Spleen (tissue), 7 donors: ENCODE measurements around the gene KIF6.

Source experiments
- POLR2A ChIP-seq, 3 donors: fragments of 450-650 bp; IDR thresholded peaks; one replicate each; pipeline ENCODE4 v1.5.1; 2017; ENCODE audit warnings: antibody characterized with exemption in 3 of 3, mild to moderate bottlenecking in 1 of 3
- POLR2AphosphoS5 ChIP-seq, 3 donors: sonication (generic); formaldehyde crosslinking; IDR thresholded peaks; one replicate each; pipeline ENCODE4 v1.5.1; 2017; ENCODE audit warnings: antibody characterized with exemption in 3 of 3
- TF ChIP-seq, protein P1 (sequence below), 11 experiments: fragments of 200-600 bp in 7 of 11; fragments of 450-650 bp in 4 of 11; sonication (generic) in 4 of 11; IDR thresholded peaks in 8 of 11; conservative IDR thresholded peaks in 3 of 11; 1 replicate in 7 of 11; 2 replicates in 4 of 11; pipeline versions ENCODE4 v1.4.0 to v1.8.0; 2016 to 2021; ENCODE audit warnings: antibody characterized with exemption in 11 of 11, inconsistent platforms in 4 of 11, mild to moderate bottlenecking in 1 of 11
- donor health status: DM: no; HTN: no; CAD: no; lungs with moderate emphysema.
- donor health status: DM: no; HTN: no; CAD: no.
- donor health status: DM: no; HTN: no; CAD: no.

DNA sequence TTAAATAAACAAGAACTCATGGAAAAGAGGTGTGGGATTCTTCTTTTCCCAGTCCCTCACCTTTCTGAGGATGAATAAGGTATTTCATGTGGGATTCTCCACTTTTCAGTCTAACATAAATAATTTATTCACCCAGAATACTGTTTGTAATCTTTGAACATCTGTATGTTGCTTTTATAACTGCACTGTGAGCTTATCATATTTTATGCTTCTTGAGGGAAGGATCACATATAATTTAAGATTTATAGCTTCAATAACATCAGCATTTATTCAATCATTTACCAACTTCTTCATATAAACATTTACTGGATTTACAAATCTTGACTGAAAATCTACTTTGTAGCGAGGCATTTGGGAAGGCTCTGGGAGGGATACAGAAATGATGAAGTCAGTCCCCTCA, 248.5 kb downstream of the KIF6 start:
- TF ChIP-seq, protein P1, sequence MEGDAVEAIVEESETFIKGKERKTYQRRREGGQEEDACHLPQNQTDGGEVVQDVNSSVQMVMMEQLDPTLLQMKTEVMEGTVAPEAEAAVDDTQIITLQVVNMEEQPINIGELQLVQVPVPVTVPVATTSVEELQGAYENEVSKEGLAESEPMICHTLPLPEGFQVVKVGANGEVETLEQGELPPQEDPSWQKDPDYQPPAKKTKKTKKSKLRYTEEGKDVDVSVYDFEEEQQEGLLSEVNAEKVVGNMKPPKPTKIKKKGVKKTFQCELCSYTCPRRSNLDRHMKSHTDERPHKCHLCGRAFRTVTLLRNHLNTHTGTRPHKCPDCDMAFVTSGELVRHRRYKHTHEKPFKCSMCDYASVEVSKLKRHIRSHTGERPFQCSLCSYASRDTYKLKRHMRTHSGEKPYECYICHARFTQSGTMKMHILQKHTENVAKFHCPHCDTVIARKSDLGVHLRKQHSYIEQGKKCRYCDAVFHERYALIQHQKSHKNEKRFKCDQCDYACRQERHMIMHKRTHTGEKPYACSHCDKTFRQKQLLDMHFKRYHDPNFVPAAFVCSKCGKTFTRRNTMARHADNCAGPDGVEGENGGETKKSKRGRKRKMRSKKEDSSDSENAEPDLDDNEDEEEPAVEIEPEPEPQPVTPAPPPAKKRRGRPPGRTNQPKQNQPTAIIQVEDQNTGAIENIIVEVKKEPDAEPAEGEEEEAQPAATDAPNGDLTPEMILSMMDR (IDR thresholded peaks at IDR 0.05 in 8 of 11, conservative IDR thresholded peaks at IDR 0.05 in 3 of 11) = no peak
- TF ChIP-seq POLR2A (IDR thresholded peaks at IDR 0.05) = no peak
- TF ChIP-seq POLR2AphosphoS5 (IDR thresholded peaks at IDR 0.05) = no peak
